ENCODE data around the gene CEP152.

DNA sequence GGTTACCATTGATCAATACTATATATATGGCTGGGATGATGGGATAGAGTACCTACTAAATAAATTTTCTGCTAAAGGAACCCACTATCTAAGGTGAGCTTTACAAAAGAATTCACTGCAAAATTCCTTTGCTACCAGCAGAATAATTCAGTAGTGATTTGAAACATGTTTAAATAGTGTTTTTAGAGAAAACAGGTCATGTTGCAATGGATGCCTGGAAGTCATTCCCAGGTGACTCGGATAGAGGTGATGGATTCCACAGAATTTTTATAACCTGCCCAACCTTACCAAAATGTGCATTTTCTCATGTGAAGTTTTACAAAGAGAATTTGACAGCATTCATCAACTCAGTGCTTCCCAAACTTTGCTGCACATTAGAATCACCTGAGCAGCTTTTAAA is 53.2 kb downstream of the CEP152 start:
- TF ChIP-seq, protein P1, sequence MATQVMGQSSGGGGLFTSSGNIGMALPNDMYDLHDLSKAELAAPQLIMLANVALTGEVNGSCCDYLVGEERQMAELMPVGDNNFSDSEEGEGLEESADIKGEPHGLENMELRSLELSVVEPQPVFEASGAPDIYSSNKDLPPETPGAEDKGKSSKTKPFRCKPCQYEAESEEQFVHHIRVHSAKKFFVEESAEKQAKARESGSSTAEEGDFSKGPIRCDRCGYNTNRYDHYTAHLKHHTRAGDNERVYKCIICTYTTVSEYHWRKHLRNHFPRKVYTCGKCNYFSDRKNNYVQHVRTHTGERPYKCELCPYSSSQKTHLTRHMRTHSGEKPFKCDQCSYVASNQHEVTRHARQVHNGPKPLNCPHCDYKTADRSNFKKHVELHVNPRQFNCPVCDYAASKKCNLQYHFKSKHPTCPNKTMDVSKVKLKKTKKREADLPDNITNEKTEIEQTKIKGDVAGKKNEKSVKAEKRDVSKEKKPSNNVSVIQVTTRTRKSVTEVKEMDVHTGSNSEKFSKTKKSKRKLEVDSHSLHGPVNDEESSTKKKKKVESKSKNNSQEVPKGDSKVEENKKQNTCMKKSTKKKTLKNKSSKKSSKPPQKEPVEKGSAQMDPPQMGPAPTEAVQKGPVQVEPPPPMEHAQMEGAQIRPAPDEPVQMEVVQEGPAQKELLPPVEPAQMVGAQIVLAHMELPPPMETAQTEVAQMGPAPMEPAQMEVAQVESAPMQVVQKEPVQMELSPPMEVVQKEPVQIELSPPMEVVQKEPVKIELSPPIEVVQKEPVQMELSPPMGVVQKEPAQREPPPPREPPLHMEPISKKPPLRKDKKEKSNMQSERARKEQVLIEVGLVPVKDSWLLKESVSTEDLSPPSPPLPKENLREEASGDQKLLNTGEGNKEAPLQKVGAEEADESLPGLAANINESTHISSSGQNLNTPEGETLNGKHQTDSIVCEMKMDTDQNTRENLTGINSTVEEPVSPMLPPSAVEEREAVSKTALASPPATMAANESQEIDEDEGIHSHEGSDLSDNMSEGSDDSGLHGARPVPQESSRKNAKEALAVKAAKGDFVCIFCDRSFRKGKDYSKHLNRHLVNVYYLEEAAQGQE (IDR thresholded peaks at IDR 0.05; ENCODE audit: insufficient read depth in 1 of 2, low read depth in 2 of 2, low read length in 1 of 2) = no peak
- TF ChIP-seq, protein P2, sequence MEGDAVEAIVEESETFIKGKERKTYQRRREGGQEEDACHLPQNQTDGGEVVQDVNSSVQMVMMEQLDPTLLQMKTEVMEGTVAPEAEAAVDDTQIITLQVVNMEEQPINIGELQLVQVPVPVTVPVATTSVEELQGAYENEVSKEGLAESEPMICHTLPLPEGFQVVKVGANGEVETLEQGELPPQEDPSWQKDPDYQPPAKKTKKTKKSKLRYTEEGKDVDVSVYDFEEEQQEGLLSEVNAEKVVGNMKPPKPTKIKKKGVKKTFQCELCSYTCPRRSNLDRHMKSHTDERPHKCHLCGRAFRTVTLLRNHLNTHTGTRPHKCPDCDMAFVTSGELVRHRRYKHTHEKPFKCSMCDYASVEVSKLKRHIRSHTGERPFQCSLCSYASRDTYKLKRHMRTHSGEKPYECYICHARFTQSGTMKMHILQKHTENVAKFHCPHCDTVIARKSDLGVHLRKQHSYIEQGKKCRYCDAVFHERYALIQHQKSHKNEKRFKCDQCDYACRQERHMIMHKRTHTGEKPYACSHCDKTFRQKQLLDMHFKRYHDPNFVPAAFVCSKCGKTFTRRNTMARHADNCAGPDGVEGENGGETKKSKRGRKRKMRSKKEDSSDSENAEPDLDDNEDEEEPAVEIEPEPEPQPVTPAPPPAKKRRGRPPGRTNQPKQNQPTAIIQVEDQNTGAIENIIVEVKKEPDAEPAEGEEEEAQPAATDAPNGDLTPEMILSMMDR (IDR thresholded peaks at IDR 0.05) = no peak
- no peak for TF ChIP-seq POLR2AphosphoS5 (IDR thresholded peaks at IDR 0.05; ENCODE audit: low read depth, low read length)
- no peak for TF ChIP-seq SIN3A (IDR thresholded peaks at IDR 0.05; ENCODE audit: borderline replicate concordance, insufficient read depth, low read depth, low read length)
- no peak for TF ChIP-seq TCF7L2 (IDR thresholded peaks at IDR 0.05; ENCODE audit: low read depth, low read length)
